ENCODE results near the gene CDH11. TPM values are rescaled to one million over a fixed set of nuclear protein-coding genes. Genes with fewer than 3 reads are reported as not detected.

CDH11 gene
- total and polyA plus RNA-seq, 9 of the 15 experiments (the other 6 are each of a cell fraction or from before 2014, with no cell fraction given), result 0.18 TPM; not detected in 8

DNA sequence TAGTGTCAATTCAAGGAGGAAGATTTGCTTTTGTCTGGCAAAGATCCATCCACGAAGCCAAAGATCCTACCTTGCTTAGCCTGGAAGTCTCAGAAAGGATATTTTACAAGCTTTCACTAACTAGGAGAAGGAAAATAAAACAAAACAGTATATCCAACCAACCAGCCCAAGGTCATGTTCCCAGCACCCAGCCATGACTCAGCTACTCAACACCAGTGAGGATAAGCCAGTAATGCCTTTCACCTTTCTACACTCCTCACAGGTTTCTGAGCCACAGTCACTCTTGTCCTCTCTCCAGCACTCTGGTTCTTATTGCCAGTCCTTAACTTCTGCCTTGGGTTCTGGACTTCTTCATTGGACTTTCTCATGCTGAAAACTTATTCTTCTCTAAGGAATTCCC is 116.2 kb downstream of the CDH11 start:
- Histone ChIP-seq H3K27ac (ENCODE audit: extremely low read depth, low read depth, low read length) (no peak overlapping the region), H3K9ac (ENCODE audit: insufficient read depth in 1 of 2, low read depth in 2 of 2, low read length in 2 of 2) (no peak overlapping the region), H3K4me1 (replicated peaks in 1 of 2; ENCODE audit: control insufficient read depth in 2 of 2, insufficient read depth in 2 of 2, low read length in 2 of 2) (no peaks in the 10 kb centered on the region), H2AFZ (ENCODE audit: low read depth, low read length) (no peak overlapping the region), H3K27me3 (ENCODE audit: control insufficient read depth in 2 of 2, insufficient read depth in 2 of 2, low read length in 2 of 2) (no peaks in the 10 kb centered on the region), H3K36me3 (ENCODE audit: control insufficient read depth, insufficient read depth, low read length) (no peaks in the 10 kb centered on the region), H3K9me3 (replicated peaks; ENCODE audit: control insufficient read depth, insufficient read depth, low read depth, low read length) (no peaks in the 10 kb centered on the region), H3K9me1 (ENCODE audit: control insufficient read depth, insufficient read depth, low read length) (no peaks in the 10 kb centered on the region), H3K79me2 (ENCODE audit: control insufficient read depth, insufficient read depth, low read length) (no peaks in the 10 kb centered on the region), H4K20me1 (replicated peaks; ENCODE audit: control insufficient read depth, insufficient read depth, low read length) (no peaks in the 10 kb centered on the region), H3K4me2 (ENCODE audit: insufficient read depth, low read length) (no peak overlapping the region), H3K4me3 (no peak overlapping the region)
- FAIRE-seq (no peak), ATAC-seq (no peak), DNase-seq (ENCODE audit: extremely low read depth in 1 of 4, low spot score in 3 of 4) (no peak)
- intact Hi-C loops (cut with micrococcal nuclease) (no loop called here), in situ Hi-C loops (cut with MboI) (no loop called here)
- WGBS (ENCODE audit: insufficient coverage, low coverage, missing lambda C conversion rate), result 0% methylated on average over 1 of the region's 1 CpG
- TF ChIP-seq, protein P1, sequence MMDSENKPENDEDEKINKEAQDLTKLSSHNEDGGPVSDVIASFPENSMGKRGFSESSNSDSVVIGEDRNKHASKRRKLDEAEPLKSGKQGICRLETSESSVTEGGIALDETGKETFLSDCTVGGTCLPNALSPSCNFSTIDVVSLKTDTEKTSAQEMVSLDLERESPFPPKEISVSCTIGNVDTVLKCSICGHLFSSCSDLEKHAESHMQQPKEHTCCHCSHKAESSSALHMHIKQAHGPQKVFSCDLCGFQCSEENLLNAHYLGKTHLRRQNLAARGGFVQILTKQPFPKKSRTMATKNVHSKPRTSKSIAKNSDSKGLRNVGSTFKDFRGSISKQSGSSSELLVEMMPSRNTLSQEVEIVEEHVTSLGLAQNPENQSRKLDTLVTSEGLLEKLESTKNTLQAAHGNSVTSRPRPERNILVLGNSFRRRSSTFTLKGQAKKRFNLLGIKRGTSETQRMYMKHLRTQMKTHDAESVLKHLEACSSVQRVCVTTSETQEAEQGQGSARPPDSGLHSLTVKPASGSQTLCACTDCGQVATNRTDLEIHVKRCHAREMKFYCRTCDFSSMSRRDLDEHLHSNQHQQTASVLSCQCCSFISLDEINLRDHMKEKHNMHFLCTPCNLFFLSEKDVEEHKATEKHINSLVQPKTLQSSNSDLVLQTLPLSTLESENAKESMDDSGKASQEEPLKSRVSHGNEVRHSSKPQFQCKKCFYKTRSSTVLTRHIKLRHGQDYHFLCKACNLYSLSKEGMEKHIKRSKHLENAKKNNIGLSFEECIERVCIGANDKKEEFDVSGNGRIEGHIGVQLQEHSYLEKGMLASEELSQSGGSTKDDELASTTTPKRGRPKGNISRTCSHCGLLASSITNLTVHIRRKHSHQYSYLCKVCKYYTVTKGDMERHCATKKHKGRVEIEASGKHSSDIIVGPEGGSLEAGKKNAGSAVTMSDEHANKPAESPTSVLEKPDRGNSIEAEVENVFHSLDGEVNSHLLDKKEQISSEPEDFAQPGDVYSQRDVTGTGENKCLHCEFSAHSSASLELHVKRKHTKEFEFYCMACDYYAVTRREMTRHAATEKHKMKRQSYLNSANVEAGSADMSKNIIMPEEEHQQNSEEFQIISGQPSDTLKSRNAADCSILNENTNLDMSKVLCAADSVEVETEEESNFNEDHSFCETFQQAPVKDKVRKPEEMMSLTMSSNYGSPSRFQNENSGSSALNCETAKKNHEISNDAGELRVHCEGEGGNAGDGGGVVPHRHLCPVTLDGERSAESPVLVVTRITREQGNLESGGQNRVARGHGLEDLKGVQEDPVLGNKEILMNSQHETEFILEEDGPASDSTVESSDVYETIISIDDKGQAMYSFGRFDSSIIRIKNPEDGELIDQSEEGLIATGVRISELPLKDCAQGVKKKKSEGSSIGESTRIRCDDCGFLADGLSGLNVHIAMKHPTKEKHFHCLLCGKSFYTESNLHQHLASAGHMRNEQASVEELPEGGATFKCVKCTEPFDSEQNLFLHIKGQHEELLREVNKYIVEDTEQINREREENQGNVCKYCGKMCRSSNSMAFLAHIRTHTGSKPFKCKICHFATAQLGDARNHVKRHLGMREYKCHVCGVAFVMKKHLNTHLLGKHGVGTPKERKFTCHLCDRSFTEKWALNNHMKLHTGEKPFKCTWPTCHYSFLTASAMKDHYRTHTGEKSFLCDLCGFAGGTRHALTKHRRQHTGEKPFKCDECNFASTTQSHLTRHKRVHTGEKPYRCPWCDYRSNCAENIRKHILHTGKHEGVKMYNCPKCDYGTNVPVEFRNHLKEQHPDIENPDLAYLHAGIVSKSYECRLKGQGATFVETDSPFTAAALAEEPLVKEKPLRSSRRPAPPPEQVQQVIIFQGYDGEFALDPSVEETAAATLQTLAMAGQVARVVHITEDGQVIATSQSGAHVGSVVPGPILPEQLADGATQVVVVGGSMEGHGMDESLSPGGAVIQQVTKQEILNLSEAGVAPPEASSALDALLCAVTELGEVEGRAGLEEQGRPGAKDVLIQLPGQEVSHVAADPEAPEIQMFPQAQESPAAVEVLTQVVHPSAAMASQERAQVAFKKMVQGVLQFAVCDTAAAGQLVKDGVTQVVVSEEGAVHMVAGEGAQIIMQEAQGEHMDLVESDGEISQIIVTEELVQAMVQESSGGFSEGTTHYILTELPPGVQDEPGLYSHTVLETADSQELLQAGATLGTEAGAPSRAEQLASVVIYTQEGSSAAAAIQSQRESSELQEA (IDR thresholded peaks at IDR 0.05; ENCODE audit: low read depth), result no peak
- TF ChIP-seq CHD4 (IDR thresholded peaks at IDR 0.05; ENCODE audit: insufficient read depth, insufficient replicate concordance, low read depth, low read length, poor library complexity, severe bottlenecking), result no peak
- TF ChIP-seq TFAM (CRISPR knock-in tag; conservative IDR thresholded peaks at IDR 0.05), result no peak
- no peak for TF ChIP-seq GABPB1 (CRISPR knock-in tag; IDR thresholded peaks at IDR 0.05)
- TF ChIP-seq YBX1 (IDR thresholded peaks at IDR 0.05), result no peak
- no peak for TF ChIP-seq NFATC3 (IDR thresholded peaks at IDR 0.05)
- no peak for TF ChIP-seq SIN3A (IDR thresholded peaks at IDR 0.05; ENCODE audit: borderline replicate concordance in 2 of 2, control insufficient read depth in 1 of 2, low read depth in 2 of 2, low read length in 2 of 2)
- TF ChIP-seq XRCC3 (IDR thresholded peaks at IDR 0.05), result no peak
- no peak for TF ChIP-seq ZNF143 (CRISPR knock-in tag; IDR thresholded peaks at IDR 0.05)
- TF ChIP-seq MED1 (CRISPR knock-in tag; IDR thresholded peaks at IDR 0.05; ENCODE audit: borderline replicate concordance), result no peak
- TF ChIP-seq ZNF77 (CRISPR knock-in tag; IDR thresholded peaks at IDR 0.05), result no peak
- no peak for TF ChIP-seq NFIC (IDR thresholded peaks at IDR 0.05)
- TF ChIP-seq ZNF24 (IDR thresholded peaks at IDR 0.05), result no peak
- TF ChIP-seq ZNF586 (CRISPR knock-in tag; conservative IDR thresholded peaks at IDR 0.05), result no peak
- no peak for TF ChIP-seq BRCA1 (IDR thresholded peaks at IDR 0.05)
- no peak for TF ChIP-seq BRCA1 (CRISPR knock-in tag; IDR thresholded peaks at IDR 0.05)
- no peak for TF ChIP-seq CBFB (CRISPR knock-in tag; IDR thresholded peaks at IDR 0.05)
- no peak for TF ChIP-seq CREM (IDR thresholded peaks at IDR 0.05; ENCODE audit: low read depth)
- POLR2A ChIA-PET, result no interaction called here
- no TSS peak for BruUV-seq (replicated peaks)
- CTCF ChIA-PET (ENCODE audit: low intra/inter-chr PET ratio), result no interaction called here

Measured in K562 (cell line).